GM12801 (cell line): ENCODE data around the gene SLC7A8.

Experiments
- CTCF ChIP-seq: IDR thresholded peaks from one replicate; pipeline ENCODE4 v1.5.1; 2011; ENCODE audit warnings: control low read depth; ENCODE audit not compliant: insufficient read length; ENCODE audit errors: extremely low read depth

The SLC7A8 gene

GRCh38 chr14:23095196-23096108 lies 88.0 kb downstream of the SLC7A8 start, which contains the start of gene C14orf119:
TSS of gene C14orf119 (plus strand) at chr14:23095505. CDS start at chr14:23097659, 2,154 bp downstream.
- no peak for TF ChIP-seq CTCF

- TF ChIP-seq CTCF = no peak
Measured at GRCh38 chr14:23094666-23095195, 88.7 kb downstream of the SLC7A8 start, which contains the start of gene ACIN1. TSS of gene ACIN1 (minus strand) at chr14:23095136. CDS start at chr14:23095112, 24 bp downstream.

- no peak for TF ChIP-seq CTCF
Measured at GRCh38 chr14:23093991-23094665, 89.3 kb downstream of the SLC7A8 start.

- TF ChIP-seq CTCF = no peak
Measured at GRCh38 chr14:23093526-23093925, 89.9 kb downstream of the SLC7A8 start.

GRCh38 chr14:23093104-23093503 lies 90.4 kb downstream of the SLC7A8 start:
- no peak for TF ChIP-seq CTCF

- TF ChIP-seq CTCF = no peak
Measured at GRCh38 chr14:23091294-23092225, 91.9 kb downstream of the SLC7A8 start.
